GM18520 (cell line): Measurements from ENCODE around the gene BPIFB1.

Source experiments
- ATAC-seq: cut with Tn5 transposase; IDR thresholded peaks from one replicate; pipeline ENCODE4 v1.9.1; 2021; ENCODE audit not compliant: unreplicated experiment

Gene BPIFB1

GRCh38 chr20:33291830-33292355 lies 8.9 kb downstream of the BPIFB1 start:
- ATAC-seq: no peak

- no peak for ATAC-seq
These were observed 13.2 kb downstream of the BPIFB1 start for GRCh38 chr20:33296206-33296605.

GRCh38 chr20:33298391-33298790 lies 15.4 kb downstream of the BPIFB1 start:
- ATAC-seq: no peak

GRCh38 chr20:33299111-33299603 lies 16.1 kb downstream of the BPIFB1 start:
- ATAC-seq: no peak

- ATAC-seq: no peak
These were observed 18.3 kb downstream of the BPIFB1 start for GRCh38 chr20:33301192-33301930.

GRCh38 chr20:33303595-33303994 lies 20.6 kb downstream of the BPIFB1 start:
- ATAC-seq: no peak

GRCh38 chr20:33304046-33304445 lies 21.0 kb downstream of the BPIFB1 start:
- ATAC-seq: no peak

- no peak for ATAC-seq
These were observed 22.6 kb downstream of the BPIFB1 start for GRCh38 chr20:33305589-33306057.

- no peak for ATAC-seq
These were observed 23.2 kb downstream of the BPIFB1 start for GRCh38 chr20:33306228-33306627.

GRCh38 chr20:33306807-33307206 lies 23.8 kb downstream of the BPIFB1 start:
- ATAC-seq: no peak

- ATAC-seq: no peak
These were observed 25.7 kb downstream of the BPIFB1 start for GRCh38 chr20:33308668-33309067.

GRCh38 chr20:33309631-33310030 lies 26.6 kb downstream of the BPIFB1 start:
- ATAC-seq: no peak

GRCh38 chr20:33310327-33310899 lies 27.4 kb downstream of the BPIFB1 start:
- no peak for ATAC-seq

GRCh38 chr20:33311011-33311410 lies 28.0 kb downstream of the BPIFB1 start:
- no peak for ATAC-seq

GRCh38 chr20:33311996-33312395 lies 29.0 kb downstream of the BPIFB1 start:
- no peak for ATAC-seq

- ATAC-seq: no peak
These were observed 29.6 kb downstream of the BPIFB1 start for GRCh38 chr20:33312583-33312982.

- ATAC-seq: no peak
These were observed 30.8 kb downstream of the BPIFB1 start for GRCh38 chr20:33313686-33314314.

GRCh38 chr20:33316343-33316742 lies 33.3 kb downstream of the BPIFB1 start:
- no peak for ATAC-seq

- no peak for ATAC-seq
These were observed 33.9 kb downstream of the BPIFB1 start for GRCh38 chr20:33316958-33317357.

- no peak for ATAC-seq
These were observed 34.5 kb downstream of the BPIFB1 start for GRCh38 chr20:33317424-33318095.

- no peak for ATAC-seq
These were observed 35.0 kb downstream of the BPIFB1 start for GRCh38 chr20:33318096-33318429.
